GM12801 (cell line): ENCODE results near the gene CDH4.

ENCODE experiments used
- CTCF ChIP-seq: IDR thresholded peaks from one replicate; pipeline ENCODE4 v1.5.1; 2011; ENCODE audit warnings: control low read depth; ENCODE audit not compliant: insufficient read length; ENCODE audit errors: extremely low read depth

The CDH4 gene

GRCh38 chr20:61817575-61817974 lies 565.5 kb downstream of the CDH4 start:
- no peak for TF ChIP-seq CTCF

GRCh38 chr20:61818746-61819573 lies 566.9 kb downstream of the CDH4 start:
- TF ChIP-seq CTCF: no peak

- TF ChIP-seq CTCF: no peak
These were observed 567.4 kb downstream of the CDH4 start for GRCh38 chr20:61819574-61819846.

- no peak for TF ChIP-seq CTCF
These were observed 568.1 kb downstream of the CDH4 start for GRCh38 chr20:61819921-61820825.

GRCh38 chr20:61821735-61822134 lies 569.7 kb downstream of the CDH4 start:
- no peak for TF ChIP-seq CTCF

GRCh38 chr20:61822396-61822795 lies 570.3 kb downstream of the CDH4 start:
- TF ChIP-seq CTCF: no peak

- no peak for TF ChIP-seq CTCF
These were observed 571.2 kb downstream of the CDH4 start for GRCh38 chr20:61823242-61823641.
